Raji (cell line): ENCODE results near the gene STOM.

Experiments
- POLR2A ChIP-seq: IDR thresholded peaks from 2 replicates; pipeline ENCODE4 v1.6.1; 2011; ENCODE audit warnings: low read depth, low read length, control low read depth; ENCODE audit not compliant: insufficient read depth

Gene STOM

GRCh38 chr9:121322737-121323448 lies 47.2 kb downstream of the STOM start:
- TF ChIP-seq POLR2A: no peak

- TF ChIP-seq POLR2A: no peak
These were observed 47.9 kb downstream of the STOM start for GRCh38 chr9:121322037-121322736.

DNA sequence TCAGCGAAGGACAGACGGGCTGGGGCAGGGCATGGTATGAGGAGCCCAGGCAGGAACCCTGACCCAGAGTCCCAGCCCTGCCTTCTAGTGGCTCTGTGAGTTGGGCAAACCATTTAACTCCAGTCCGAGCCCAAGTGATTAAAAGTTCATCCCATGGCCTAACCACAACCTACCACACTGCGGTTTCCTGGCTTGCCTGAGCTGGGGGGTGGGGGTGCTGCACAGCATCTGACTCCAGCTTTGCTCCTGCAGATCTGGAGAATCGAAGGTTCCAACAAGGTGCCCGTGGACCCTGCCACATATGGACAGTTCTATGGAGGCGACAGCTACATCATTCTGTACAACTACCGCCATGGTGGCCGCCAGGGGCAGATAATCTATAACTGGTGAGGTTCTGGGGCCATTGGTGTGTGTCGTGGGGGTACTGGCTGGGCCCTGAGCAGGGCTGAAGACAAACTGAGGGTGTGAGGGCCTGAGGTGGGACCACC lies 49.0 kb downstream of the STOM start:
- no peak for TF ChIP-seq POLR2A

- no peak for TF ChIP-seq POLR2A
These were observed 50.7 kb downstream of the STOM start for GRCh38 chr9:121319383-121319780.

DNA sequence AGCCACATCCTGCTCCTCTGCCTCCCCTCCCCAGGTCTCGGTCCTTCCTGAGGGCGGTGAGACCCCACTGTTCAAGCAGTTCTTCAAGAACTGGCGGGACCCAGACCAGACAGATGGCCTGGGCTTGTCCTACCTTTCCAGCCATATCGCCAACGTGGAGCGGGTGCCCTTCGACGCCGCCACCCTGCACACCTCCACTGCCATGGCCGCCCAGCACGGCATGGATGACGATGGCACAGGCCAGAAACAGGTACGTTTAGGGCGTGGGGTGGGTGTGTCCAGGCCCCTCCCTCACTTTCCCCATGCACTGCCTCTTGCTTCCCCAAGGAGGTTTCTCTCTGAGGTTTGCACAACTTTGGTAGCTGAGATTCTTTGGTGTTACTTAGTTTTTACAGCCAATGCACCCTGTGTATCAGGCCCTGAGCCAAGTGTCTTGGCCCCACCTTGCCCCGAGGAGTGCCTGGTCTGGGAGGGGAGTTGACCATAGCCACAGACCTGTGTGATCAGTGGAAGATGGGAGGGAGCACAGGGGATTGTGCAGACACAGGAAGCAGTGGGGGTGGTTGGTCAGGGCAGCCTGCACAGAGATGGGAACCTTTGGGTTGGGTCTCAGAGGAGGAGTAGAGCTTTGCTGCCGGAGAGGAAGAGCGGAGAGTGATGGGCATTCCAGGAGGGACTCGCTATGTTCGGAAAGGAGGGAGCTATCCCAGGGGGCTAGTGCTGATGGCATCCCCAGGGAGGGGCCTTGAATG lies 51.2 kb downstream of the STOM start:
- no peak for TF ChIP-seq POLR2A

GRCh38 chr9:121317737-121318630 lies 52.1 kb downstream of the STOM start:
- TF ChIP-seq POLR2A: no peak

DNA sequence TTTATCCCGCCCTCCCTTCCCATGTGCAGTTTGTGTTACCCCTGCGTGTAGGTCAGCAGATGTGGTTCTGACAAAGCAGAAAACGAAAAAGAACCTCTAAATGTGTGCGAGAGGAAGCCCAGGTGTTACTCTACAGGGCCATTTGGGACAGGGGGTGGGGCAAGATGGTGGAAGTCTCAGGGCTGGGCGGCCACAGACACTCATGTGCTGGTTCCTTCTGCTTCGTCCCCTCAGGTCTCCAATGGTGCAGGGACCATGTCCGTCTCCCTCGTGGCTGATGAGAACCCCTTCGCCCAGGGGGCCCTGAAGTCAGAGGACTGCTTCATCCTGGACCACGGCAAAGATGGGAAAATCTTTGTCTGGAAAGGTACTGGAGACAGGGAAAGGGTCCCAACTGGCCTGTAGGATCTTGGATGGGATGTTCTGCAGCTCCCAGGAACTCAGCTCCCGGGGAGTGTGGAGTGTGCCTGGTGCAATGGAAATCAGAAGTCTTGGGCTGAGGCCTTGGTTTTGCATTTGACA lies 53.1 kb downstream of the STOM start:
- TF ChIP-seq POLR2A: no peak

- TF ChIP-seq POLR2A: no peak
These were observed 53.7 kb downstream of the STOM start for GRCh38 chr9:121316378-121316777.

DNA sequence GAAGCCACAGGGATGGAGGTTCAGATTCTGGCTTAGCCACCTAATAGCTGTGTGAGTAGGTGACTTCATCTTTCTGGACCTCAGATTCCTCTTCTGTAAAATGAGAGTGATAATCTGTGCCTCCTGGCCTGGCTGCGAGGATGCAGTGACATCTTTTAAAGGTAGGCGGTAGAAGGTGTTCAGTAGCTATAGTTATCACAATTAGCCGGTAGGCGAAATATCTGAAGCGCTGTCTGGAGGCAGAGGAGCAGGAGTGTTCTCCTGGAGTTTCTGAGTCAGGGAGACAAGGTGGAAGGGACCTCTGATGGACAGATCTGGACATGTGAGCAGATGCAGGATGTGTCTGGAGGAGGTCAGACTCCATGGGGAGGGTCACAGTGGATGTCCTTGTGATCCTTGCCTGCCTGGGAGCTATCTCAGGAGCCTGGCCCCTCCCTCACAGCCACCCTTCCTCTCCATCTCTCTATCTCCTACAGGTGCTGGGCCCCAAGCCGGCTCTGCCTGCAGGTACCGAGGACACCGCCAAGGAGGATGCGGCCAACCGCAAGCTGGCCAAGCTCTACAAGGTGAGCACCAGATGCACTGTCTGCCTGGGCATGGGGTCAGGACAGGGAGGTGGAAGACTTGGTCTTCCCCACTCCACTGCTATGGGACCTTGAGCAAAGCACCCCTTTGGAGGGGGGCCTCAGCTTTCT lies 56.4 kb downstream of the STOM start:
- no peak for TF ChIP-seq POLR2A

GRCh38 chr9:121312169-121312568 lies 57.9 kb downstream of the STOM start:
- TF ChIP-seq POLR2A: no peak

GRCh38 chr9:121310571-121310970 lies 59.5 kb downstream of the STOM start:
- TF ChIP-seq POLR2A: no peak

- TF ChIP-seq POLR2A: no peak
These were observed 60.1 kb downstream of the STOM start for GRCh38 chr9:121309833-121310425.

DNA sequence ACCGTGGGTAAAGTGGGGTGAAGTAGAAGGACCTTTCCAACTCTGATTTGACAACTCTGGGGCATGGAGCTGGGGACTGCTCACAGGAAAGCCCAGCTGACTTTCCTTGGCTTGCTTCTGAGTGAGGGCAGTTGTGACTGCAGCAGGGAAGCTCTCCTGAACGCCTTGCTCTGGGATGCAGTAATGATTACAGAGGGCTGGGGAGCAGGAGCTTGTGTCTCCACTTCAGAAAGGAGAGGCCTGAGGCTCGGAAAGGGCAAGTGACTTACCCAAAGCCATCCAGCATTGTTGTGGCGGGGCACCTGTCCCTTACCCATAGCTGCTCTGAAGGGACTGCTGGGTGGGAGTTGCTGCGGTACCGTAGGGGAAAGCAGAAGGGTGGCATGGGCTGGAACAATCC lies 60.9 kb downstream of the STOM start:
- no peak for TF ChIP-seq POLR2A

DNA sequence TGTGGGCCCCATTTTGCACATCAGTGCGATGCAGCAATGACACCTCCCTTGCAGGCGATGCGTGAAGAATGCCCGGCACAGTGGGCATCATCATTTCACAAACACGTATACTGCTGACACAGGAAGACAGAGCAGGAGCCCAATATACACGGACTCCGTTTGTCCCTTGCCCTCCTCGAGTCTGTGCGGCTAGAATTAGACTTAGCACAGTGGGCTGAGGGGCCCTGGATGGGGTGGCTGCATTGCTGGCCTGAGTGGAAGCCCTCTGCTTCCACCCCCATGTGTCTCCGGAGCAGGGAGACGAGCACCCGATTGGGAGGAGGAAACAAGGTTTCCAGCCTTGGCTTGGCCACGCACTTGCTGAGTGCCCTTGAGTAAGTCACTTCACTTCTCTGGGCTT lies 61.3 kb downstream of the STOM start:
- TF ChIP-seq POLR2A: no peak
